ENCODE results near the gene CEP76. TPM values are rescaled to one million over a fixed set of nuclear protein-coding genes. Genes with fewer than 3 reads are reported as not detected.

CEP76 gene
- total RNA-seq, 1 experiment from 2014 or later, result 18.6 TPM

GRCh38 chr18:12747530-12748315 lies 45.2 kb upstream of the CEP76 start:
- H3K27ac Mint-ChIP-seq, result no peak overlapping the region
- Histone ChIP-seq H4K8ac (replicated peaks; ENCODE audit: insufficient read length, low read depth, low read length) (no peak overlapping the region), H3K27ac (ENCODE audit: insufficient read length, low read depth, low read length) (no peak overlapping the region), H3K4me2 (ENCODE audit: insufficient read depth, insufficient read length, low read length) (no peak overlapping the region), H3K27me3 (ENCODE audit: insufficient read depth, low read length) (no peaks in the 10 kb centered on the region), H4K20me1 (ENCODE audit: control insufficient read depth, insufficient read depth, insufficient read length) (no peaks in the 10 kb centered on the region), H3K23ac (ENCODE audit: insufficient read length, low read depth, low read length) (no peak overlapping the region), H2BK20ac (ENCODE audit: low read depth, low read length, poor library complexity, severe bottlenecking) (no peak overlapping the region), H2BK5ac (ENCODE audit: insufficient read length, low read length) (no peak overlapping the region), H3K4ac (ENCODE audit: low read depth, low read length) (no peak overlapping the region), H3K79me1 (ENCODE audit: insufficient read depth, low read depth, low read length, poor library complexity, severe bottlenecking) (no peaks in the 10 kb centered on the region), H4K91ac (ENCODE audit: insufficient read length, low read depth, low read length) (no peak overlapping the region), H2AK5ac (ENCODE audit: insufficient read length, low read length) (no peak overlapping the region), H2BK15ac (ENCODE audit: low read depth, low read length) (no peak overlapping the region), H2BK12ac (ENCODE audit: insufficient read length, low read depth, low read length) (no peak overlapping the region), H3K18ac (ENCODE audit: insufficient read length, low read depth, low read length) (no peak overlapping the region), H3T11ph (ENCODE audit: low read length) (no peak overlapping the region), H4K5ac (ENCODE audit: insufficient read length, low read depth, low read length) (no peak overlapping the region), H3K9me3 (ENCODE audit: control insufficient read depth, low read depth, low read length) (no peaks in the 10 kb centered on the region), H2BK120ac (ENCODE audit: low read depth, low read length, poor library complexity, severe bottlenecking) (no peak overlapping the region), H3K9ac (ENCODE audit: extremely low read depth, insufficient read length, low read length) (no peak overlapping the region), H3K56ac (ENCODE audit: insufficient read length, low read depth, low read length) (no peak overlapping the region), H3K4me1 (ENCODE audit: insufficient read depth, low read length) (no peaks in the 10 kb centered on the region), H3K23me2 (ENCODE audit: insufficient read length, low read depth, low read length, poor library complexity, severe bottlenecking) (no peaks in the 10 kb centered on the region), H2AFZ (ENCODE audit: low read length) (no peak overlapping the region), H3K14ac (ENCODE audit: insufficient read depth, low read length) (no peak overlapping the region), H3K79me2 (ENCODE audit: insufficient read depth, low read length) (no peaks in the 10 kb centered on the region)
- DNase-seq, result no peak
- H3K4me3 Mint-ChIP-seq, result no peak overlapping the region
- H3K4me1 Mint-ChIP-seq, result no peaks in the 10 kb centered on the region
- no peaks in the 10 kb centered on the region for H3K36me3 Mint-ChIP-seq (ENCODE audit: insufficient read depth in 1 of 3, low read depth in 3 of 3)
- no peak for TF ChIP-seq CTCF (conservative IDR thresholded peaks at IDR 0.05)
- H3K9me3 Mint-ChIP-seq, result no peaks in the 10 kb centered on the region
- WGBS (ENCODE audit: extremely low coverage, insufficient read length, low lambda C conversion rate), result no CpG with 5 or more reads among the region's 8 CpGs
- H3K27me3 Mint-ChIP-seq (ENCODE audit: low read depth), result no peaks in the 10 kb centered on the region

Data from H9 (cell line).